ENCODE data around the gene CDC6.

CDC6 gene

DNA sequence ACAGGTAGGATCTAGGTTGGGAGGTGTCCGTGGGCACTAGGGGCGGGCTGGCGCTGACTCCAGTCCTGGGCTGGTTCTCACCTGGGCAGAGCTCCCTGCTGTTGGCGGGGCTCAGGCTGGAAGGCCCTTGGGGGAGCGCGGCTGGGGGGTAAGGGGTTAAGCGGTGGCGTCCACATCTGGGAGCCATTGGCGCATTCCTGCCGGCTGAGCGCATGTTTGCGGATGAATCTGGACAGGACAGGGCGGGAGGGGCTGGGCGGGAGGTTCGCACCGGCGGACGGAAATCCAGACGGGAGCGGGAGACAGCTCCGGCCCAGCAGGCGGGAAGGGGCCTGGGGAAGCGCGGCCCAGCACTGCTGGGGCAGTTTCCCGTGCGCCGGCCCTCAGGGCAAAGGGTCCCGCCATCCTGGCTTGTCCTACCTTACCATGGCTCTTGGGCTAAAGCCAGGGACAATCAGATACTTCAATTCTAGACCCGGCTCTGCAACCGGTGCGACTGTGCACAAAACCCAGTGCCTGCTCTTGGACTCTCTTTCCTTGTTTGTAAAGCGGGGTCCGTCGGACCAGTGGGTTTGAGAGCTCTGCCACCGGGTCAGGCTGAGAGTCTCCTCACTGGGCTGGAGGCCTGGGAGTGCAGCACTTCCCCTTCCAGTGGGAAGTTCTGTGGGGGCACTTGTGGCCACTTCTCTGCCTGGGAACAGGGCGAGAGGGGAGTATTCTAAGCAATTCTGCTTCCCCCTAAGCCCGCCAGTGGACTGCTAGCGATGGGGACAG, 29.1 kb downstream of the CDC6 start:
- Mint-ChIP-seq H3K4me1 (peaks cover 88% of the 10 kb centered on the region), H3K36me3 (ENCODE audit: insufficient read depth) (peaks cover 45% of the 10 kb centered on the region), H3K27ac (ENCODE audit: low read depth) (no peak overlapping the region), H3K9me3 (no peaks in the 10 kb centered on the region), H3K4me3 (peak overlapping the region; percentile 79), H3K27me3 (no peaks in the 10 kb centered on the region)
- no peak for ATAC-seq (replicated peaks; ENCODE audit: extremely low read depth, poor library complexity, severe bottlenecking)
- DNase-seq (ENCODE audit: low spot score in 2 of 2), result no peak

DNA sequence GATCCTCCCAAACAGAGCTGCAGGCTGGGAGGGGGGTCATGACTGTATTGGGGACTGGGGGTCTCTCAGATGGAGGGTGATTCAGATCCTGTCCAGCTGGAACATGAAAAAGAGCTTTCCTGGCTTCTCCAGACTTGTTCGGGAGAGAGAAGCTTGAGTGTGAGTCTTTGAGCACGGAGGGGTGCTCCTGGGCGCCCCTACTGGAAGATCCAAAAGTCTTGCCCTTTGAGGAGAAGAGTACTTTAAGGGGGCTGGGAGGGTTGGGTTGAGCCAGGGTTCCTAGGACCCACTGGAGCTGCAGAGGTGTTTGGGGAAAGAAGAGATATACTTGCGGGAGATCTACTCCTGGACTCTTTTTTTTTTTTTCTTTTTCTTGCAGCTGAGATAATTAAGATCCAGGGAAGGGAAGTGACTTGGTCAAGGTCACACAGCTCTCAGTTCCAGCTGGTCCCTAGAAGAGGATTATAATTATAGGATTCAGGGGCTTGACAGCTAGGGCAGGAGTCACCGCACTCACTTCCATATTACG, 29.7 kb downstream of the CDC6 start:
- Mint-ChIP-seq H3K9me3 (no peaks in the 10 kb centered on the region), H3K36me3 (ENCODE audit: insufficient read depth) (peaks cover 48% of the 10 kb centered on the region), H3K4me1 (peaks cover 88% of the 10 kb centered on the region), H3K27ac (ENCODE audit: low read depth) (peak overlapping the region; percentile 96), H3K4me3 (peak overlapping the region; percentile 79), H3K27me3 (no peaks in the 10 kb centered on the region)
- no peak for ATAC-seq (replicated peaks; ENCODE audit: extremely low read depth, poor library complexity, severe bottlenecking)
- DNase-seq (ENCODE audit: low spot score in 2 of 2), result no peak

DNA sequence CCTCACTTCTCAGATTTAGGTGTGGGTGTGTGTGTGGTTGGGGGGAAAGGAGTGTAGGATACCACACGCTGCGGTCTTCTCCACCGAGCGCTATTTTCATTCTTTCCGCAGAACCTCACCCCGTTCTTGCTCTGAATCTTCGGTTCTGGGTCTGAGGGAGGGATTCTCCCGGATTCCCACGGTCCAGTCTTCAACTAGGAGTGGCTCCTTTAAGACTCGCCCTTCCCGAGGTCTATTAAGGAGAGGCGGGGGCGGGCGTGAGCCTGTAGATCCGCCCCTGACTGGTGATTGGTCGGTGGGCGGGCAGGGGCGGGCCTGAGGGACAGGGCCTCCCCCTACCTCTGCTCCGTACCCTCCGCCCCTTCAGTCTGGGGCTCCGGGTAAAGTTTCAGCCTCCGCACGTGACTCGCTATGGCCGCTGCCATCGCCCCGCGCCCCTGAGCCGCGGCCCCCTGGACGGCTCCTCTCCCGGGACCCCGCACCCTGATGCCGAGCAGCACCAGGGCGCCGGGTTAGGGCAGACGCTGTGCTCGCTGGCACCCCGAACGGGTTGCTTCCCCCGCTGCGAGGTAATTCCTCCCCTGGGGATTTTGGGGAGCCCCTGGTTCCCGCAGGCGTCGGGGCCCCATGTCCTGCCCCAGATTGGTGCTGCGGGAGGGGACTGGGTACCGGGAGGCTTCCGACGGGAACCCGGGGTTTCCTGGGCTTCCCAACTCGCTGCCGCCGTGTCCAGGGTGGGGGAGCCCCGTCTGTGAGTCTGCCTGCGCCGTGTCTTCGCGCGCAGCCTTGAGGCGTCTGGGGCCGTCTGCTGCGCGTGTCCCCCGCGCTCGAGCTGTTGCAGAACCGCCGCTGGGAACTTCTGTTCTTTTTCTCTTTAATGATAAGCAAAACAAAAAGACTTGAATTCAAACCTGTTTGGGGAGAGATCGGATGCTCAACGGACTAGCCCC, 30.5 kb downstream of the CDC6 start:
- peaks cover 90% of the 10 kb centered on the region for H3K4me1 Mint-ChIP-seq

DNA sequence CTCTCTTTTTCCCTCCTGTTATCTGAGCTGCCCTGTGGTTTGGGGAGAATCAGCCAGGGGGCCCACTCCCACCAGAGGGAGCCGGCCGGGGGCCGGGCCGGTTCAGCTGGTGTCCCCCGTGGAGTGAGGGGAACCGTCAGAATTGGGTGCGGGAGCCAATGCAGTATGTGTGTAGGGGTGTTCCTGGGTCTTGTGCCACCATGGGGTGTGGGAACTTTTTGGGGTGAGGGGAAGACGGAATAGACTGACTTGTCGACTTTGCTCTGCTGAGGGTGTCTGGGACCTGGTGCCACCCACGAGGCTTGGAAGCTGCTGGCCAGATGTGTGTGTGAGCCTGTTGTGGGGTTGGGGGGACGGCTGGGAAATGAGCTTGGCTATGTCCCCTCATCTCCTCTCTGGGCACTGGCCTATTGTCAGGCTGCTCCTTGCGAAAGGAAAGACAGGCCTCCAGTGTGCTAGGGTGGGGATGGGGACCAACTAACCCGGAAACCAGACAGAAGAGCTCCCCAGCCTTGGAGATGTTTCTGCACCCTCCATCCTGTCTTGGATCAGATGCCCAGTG, 31.2 kb downstream of the CDC6 start:
- Mint-ChIP-seq H3K27me3 (no peaks in the 10 kb centered on the region), H3K27ac (ENCODE audit: low read depth) (peak overlapping the region; percentile 96), H3K9me3 (no peaks in the 10 kb centered on the region), H3K4me3 (peak overlapping the region; percentile 79), H3K36me3 (ENCODE audit: insufficient read depth) (peaks cover 60% of the 10 kb centered on the region), H3K4me1 (peaks cover 90% of the 10 kb centered on the region)
- ATAC-seq (replicated peaks; ENCODE audit: extremely low read depth, poor library complexity, severe bottlenecking) (no peak), DNase-seq (ENCODE audit: low spot score in 2 of 2) (no peak)

More for the DNA sequence above, 30.5 kb downstream of the CDC6 start:
- H3K9me3 Mint-ChIP-seq, result no peaks in the 10 kb centered on the region
- DNase-seq (ENCODE audit: low spot score in 2 of 2) (peak; percentile 81 to 85), ATAC-seq (replicated peaks; ENCODE audit: extremely low read depth, poor library complexity, severe bottlenecking) (peak; percentile 57)
- peak overlapping the region; percentile 96 for H3K27ac Mint-ChIP-seq (ENCODE audit: low read depth)
- no peaks in the 10 kb centered on the region for H3K27me3 Mint-ChIP-seq
- peaks cover 56% of the 10 kb centered on the region for H3K36me3 Mint-ChIP-seq (ENCODE audit: insufficient read depth)
- H3K4me3 Mint-ChIP-seq, result peak overlapping the region; percentile 79

DNA sequence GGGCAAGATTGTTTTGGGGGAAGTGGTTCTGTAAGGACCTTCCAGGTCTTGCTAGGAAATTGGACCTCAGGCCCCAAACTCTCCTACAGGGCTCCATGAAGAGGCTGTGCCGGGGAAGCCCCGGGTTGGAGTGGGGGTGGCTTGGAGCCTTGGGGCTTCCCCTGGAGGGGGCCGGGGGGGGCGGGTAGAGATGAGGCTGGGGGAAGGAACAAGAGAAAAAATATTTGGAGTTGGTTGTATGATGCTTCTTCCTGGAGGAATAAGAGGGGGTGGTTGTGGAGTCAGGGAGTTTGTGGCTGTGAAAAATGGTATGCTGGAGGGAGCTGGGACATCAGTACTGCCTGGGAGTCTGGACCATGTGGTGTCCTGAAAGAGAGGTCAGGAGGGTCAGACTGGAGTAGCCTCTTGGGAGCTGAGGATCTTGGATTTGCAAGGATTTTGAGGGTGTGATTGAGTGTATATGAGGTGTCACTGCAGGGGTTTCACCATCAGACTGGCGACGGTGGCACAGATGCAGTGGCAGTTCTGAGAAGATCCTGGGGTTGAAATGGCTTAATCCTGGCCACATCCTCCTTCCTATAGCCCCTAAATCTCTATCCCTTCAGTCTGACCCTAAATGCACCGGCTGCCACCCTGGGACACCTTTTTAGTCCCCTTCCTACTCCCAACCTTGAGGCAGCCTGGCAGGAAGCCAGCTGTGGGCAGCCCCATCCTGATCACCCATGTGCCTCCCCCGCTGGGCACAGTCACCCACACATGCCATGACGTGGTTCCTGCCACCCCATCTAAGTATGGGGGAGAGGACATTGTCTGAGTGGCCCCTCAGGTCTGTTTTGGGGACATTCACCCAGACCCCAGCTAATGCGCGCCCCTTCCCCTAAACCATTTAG, 32.2 kb downstream of the CDC6 start:
- Mint-ChIP-seq H3K27me3 (no peaks in the 10 kb centered on the region), H3K36me3 (ENCODE audit: insufficient read depth) (peaks cover 65% of the 10 kb centered on the region), H3K4me1 (peaks cover 87% of the 10 kb centered on the region), H3K27ac (ENCODE audit: low read depth) (peak overlapping the region; percentile 96), H3K4me3 (peak overlapping the region; percentile 79), H3K9me3 (no peaks in the 10 kb centered on the region)
- peak; percentile 4 for ATAC-seq (replicated peaks; ENCODE audit: extremely low read depth, poor library complexity, severe bottlenecking)
- DNase-seq (ENCODE audit: low spot score in 2 of 2), result peak; percentile 72 to 77

DNA sequence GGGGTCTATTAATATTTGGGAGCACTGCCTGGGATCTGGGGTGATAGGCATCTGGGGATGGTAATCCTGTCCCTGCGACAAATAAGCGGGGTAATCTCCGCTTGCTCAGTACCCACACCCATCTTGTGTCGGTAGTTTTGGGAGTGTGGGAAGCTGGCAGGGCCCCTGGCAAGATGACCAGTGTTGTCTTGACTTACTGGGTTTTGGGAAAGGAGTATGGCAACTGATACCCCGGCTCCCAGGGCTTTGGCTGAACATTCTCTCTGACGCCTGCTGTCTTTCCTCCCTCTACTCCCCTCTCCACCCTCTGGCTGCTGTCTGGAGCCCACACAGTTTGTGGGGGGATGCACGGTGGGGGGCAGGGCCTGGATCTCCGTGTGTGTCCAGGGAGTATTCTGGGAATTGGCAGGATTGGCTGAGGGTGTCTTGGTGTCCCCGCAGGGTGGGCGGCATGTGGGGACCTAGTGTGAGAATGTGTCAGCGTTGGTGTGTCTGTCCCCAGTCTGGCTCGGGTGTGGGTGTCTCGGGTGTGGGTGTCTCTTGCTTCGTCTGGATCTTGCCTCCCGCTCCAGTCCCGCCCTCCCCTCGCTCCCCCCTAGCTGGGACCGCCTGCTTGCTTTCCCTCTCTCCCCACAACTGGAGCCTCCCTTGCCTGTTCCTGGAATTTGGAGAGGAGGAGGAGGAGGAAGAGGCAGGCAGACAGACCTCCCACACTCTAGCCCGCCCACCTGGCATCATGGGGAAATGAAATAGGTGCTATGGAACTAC, 33.3 kb downstream of the CDC6 start:
- DNase-seq (ENCODE audit: low spot score in 2 of 2) (peak; percentile 41 to 70), ATAC-seq (replicated peaks; ENCODE audit: extremely low read depth, poor library complexity, severe bottlenecking) (no peak)
- Mint-ChIP-seq H3K4me3 (peak overlapping the region; percentile 79), H3K4me1 (peaks cover 88% of the 10 kb centered on the region), H3K9me3 (no peaks in the 10 kb centered on the region), H3K36me3 (ENCODE audit: insufficient read depth) (peaks cover 71% of the 10 kb centered on the region), H3K27ac (ENCODE audit: low read depth) (peak overlapping the region; percentile 96), H3K27me3 (no peaks in the 10 kb centered on the region)

DNA sequence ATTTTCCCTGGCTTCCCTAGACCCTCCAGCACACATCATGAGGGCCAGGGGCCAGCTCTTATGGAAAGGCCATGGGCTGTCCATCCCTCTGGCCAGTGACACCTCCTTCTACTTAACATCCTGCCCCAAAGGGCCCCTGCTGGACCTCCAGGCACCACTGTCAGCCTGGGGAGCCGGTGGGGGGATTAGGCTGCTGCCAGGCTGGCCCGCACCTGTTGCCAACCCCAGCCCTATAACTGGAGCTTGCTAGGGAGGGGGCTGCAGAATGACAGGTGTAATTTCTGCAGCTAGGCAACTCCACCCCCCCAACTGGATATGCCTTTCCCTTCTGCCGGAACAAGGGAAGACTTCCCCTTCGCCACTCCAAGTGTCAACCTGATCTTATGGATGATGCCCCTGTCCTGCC, 33.8 kb downstream of the CDC6 start:
- Mint-ChIP-seq H3K4me1 (peaks cover 88% of the 10 kb centered on the region), H3K9me3 (no peaks in the 10 kb centered on the region), H3K4me3 (peak overlapping the region; percentile 79), H3K27ac (ENCODE audit: low read depth) (peak overlapping the region; percentile 96), H3K27me3 (no peaks in the 10 kb centered on the region), H3K36me3 (ENCODE audit: insufficient read depth) (peaks cover 77% of the 10 kb centered on the region)
- ATAC-seq (replicated peaks; ENCODE audit: extremely low read depth, poor library complexity, severe bottlenecking) (no peak), DNase-seq (ENCODE audit: low spot score in 2 of 2) (no peak)

DNA sequence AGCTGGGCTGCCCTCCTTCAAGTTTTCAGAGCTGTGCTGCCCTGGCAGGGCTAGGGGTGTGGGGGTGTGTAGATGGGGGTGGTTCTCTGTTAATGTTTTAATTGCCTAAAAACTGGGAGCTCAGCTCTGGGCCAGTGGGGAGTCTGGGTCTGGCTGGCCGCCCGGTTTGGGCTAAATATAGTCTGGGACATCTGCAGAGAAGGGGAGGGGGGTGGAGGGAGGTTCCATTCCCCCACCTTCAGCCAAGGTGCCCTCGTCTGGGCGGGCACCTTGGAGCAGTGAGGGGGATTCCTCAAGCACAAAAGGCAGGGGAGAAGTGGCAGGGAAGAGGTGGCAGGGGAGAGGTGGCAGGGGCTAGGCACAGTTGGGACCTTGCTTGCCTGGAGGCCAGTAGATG, 34.3 kb downstream of the CDC6 start:
- peaks cover 78% of the 10 kb centered on the region for H3K36me3 Mint-ChIP-seq (ENCODE audit: insufficient read depth)
- H3K4me3 Mint-ChIP-seq, result peak overlapping the region; percentile 79
- no peak for ATAC-seq (replicated peaks; ENCODE audit: extremely low read depth, poor library complexity, severe bottlenecking)
- H3K27ac Mint-ChIP-seq (ENCODE audit: low read depth), result peak overlapping the region; percentile 96
- DNase-seq (ENCODE audit: low spot score in 2 of 2), result no peak
- no peaks in the 10 kb centered on the region for H3K9me3 Mint-ChIP-seq
- peaks cover 91% of the 10 kb centered on the region for H3K4me1 Mint-ChIP-seq
- no peaks in the 10 kb centered on the region for H3K27me3 Mint-ChIP-seq

DNA sequence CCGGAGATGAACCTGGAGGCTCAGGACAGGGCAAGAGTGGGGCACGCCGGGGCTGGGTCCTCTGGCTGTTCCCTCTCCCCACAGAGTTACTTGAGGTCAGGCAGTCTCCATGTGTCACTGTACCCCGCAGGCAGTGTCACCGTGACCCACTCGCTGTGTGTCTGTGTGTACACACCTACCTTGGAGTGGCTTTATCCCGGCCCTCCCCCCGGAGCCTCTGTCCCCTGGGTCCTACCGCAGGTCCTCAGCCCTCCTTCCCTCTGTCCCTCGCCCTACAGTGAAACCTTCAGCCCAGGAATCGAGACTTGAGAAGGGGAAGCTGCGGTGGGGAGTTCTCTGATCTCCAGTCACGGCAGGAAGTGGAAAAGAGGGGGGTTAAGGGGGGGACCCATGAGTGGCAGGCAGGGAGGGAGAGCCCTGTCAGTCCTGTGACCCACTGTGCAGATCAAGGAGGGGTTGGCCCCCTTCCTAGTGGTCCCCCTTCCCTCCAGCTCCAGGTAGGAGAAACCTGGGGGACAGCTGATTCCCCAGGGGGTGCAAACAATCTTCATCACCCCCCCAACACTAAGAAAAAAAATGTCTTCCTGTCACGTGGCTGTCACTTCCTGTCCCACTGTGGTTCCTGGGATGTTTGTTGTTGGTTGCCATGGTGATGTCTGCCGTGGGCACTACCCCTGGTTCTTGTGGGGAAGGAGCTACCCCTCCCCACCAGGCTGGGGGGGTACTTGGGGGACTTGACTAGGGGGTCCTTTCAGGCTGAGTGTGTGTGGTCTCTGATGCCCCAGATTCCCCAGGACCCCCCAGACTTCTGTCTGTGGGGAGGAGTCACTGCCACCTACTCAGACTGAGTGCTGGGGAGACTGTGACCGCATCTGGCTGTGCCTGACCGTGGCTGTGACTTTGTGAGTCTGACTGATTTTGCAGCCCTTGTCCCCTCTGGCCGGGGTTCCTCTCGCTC, 35.0 kb downstream of the CDC6 start:
- DNase-seq (ENCODE audit: low spot score in 2 of 2), result peak; percentile 84 to 96
- no peaks in the 10 kb centered on the region for H3K9me3 Mint-ChIP-seq
- ATAC-seq (replicated peaks; ENCODE audit: extremely low read depth, poor library complexity, severe bottlenecking), result peak; percentile 35
- peak overlapping the region; percentile 96 for H3K27ac Mint-ChIP-seq (ENCODE audit: low read depth)
- peaks cover 92% of the 10 kb centered on the region for H3K4me1 Mint-ChIP-seq
- peak overlapping the region; percentile 79 for H3K4me3 Mint-ChIP-seq
- H3K36me3 Mint-ChIP-seq (ENCODE audit: insufficient read depth), result peaks cover 79% of the 10 kb centered on the region
- H3K27me3 Mint-ChIP-seq, result no peaks in the 10 kb centered on the region

All from central memory CD8-positive, alpha-beta T cell (primary cell).